ENCODE measurements around the gene ATL2.

GRCh38 chr2:38266382-38267061 is 110.6 kb downstream of the ATL2 start:
- TF ChIP-seq ZNF776 (tag by site-specific recombination; IDR thresholded peaks at IDR 0.05; ENCODE audit: borderline replicate concordance) (no peak), ZNF768 (tag by site-specific recombination; IDR thresholded peaks at IDR 0.05) (no peak), ZNF146 (tag by site-specific recombination; IDR thresholded peaks at IDR 0.05) (no peak), KLF10 (tag by site-specific recombination; IDR thresholded peaks at IDR 0.05) (no peak)

Data from HEK293 (cell line).